Thyroid gland (tissue), 4 donors: ENCODE results near the gene MAGI1. TPM values are rescaled to one million over a fixed set of nuclear protein-coding genes. Genes with fewer than 3 reads are reported as not detected.

Source experiments
- DNase-seq, 2 donors: peaks; one replicate each; pipeline ENCODE4 v3.0.0-alpha.2; 2019
- H3K27ac ChIP-seq, 3 donors: fragments of 200-600 bp; sonication (generic); 1 replicate in 2 of 3; 2 replicates in 1 of 3; pipeline ENCODE4 v1.5.1; 2016 to 2019; ENCODE audit warnings: mild to moderate bottlenecking in 1 of 3, moderate library complexity in 1 of 3
- H3K27me3 ChIP-seq: fragments of 200-600 bp; sonication (generic); one replicate; pipeline ENCODE4 v1.5.1; 2019
- H3K36me3 ChIP-seq, 2 donors: fragments of 200-600 bp; sonication (generic); one replicate each; pipeline ENCODE4 v1.5.1; 2016 to 2019
- H3K4me1 ChIP-seq, 2 donors: fragments of 200-600 bp; sonication (generic); one replicate each; pipeline ENCODE4 v1.5.1; 2017 to 2019
- H3K4me3 ChIP-seq, 3 donors: fragments of 200-600 bp; sonication (generic); replicated peaks in 1 of 3; 1 replicate in 2 of 3; 2 replicates in 1 of 3; pipeline ENCODE4 v1.5.1; 2016; ENCODE audit warnings: mild to moderate bottlenecking in 1 of 3
- H3K9me3 ChIP-seq: fragments of 200-600 bp; sonication (generic); one replicate; pipeline ENCODE4 v1.5.1; 2017
- POLR2A ChIP-seq, 2 donors: fragments of 450-650 bp; IDR thresholded peaks; one replicate each; pipeline ENCODE4 v1.6.1; 2017; ENCODE audit warnings: antibody characterized with exemption in 2 of 2, mild to moderate bottlenecking in 2 of 2, moderate library complexity in 1 of 2
- WGBS, 2 donors: methylation state at CpG; one replicate each; pipeline ENCODE4 v1.1.5; 2017; 5-methylcytosine and 5-hydroxymethylcytosine counted together
- intact Hi-C: fragments of 100-400 bp; cut with DNase I; formaldehyde crosslinking; loops from one replicate; pipeline ENCODE4 v1.15.1; 2023
- total RNA-seq, 4 donors: library from RNA; depleted of rRNA; stranded (reverse); fragments of >200 nt; gene quantifications; one replicate each; pipeline ENCODE4 v1.2.3, GENCODE V29; 2016
- TF ChIP-seq, protein P1 (sequence below), 6 experiments: fragments of 200-600 bp in 3 of 6; fragments of 450-650 bp in 3 of 6; sonication (generic) in 3 of 6; IDR thresholded peaks; one replicate each; pipeline ENCODE4 v1.5.1; 2016 to 2019; ENCODE audit warnings: antibody characterized with exemption in 6 of 6, mild to moderate bottlenecking in 2 of 6, inconsistent platforms in 1 of 6, moderate library complexity in 1 of 6

MAGI1 gene
- total RNA-seq, 4 donors from 2014 or later = 60.5 to 123 (median 87.5) TPM

DNA sequence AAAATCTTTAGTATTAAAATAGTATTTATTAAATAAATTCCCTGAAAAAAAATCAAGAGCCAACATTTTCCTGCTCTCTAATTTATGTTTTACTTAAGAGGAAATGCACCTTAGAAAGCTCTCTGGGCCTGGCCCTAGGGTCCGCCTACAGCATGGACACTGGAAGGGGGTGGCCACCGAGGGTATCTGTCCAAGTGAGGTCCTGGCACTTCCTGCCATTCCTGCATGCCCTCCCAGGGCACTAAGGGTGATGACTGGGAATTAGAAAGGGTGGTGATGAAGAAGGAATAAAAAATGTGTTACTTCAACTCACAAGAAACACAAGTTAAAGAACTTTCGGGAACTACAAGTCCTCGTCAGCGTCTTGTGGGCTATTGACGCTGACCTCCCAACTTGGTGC, 92.8 kb downstream of the MAGI1 start:
- Histone ChIP-seq H3K36me3 (no peaks in the 10 kb centered on the region), H3K4me3 (no peak overlapping the region), H3K27me3 (no peaks in the 10 kb centered on the region), H3K27ac (peak overlapping the region; percentile 1 to 79 (median 41)), H3K4me1 (peaks cover 37 to 43% of the 10 kb centered on the region in 2 donors), H3K9me3 (no peaks in the 10 kb centered on the region)
- TF ChIP-seq POLR2A (IDR thresholded peaks at IDR 0.05) = no peak
- TF ChIP-seq, protein P1, sequence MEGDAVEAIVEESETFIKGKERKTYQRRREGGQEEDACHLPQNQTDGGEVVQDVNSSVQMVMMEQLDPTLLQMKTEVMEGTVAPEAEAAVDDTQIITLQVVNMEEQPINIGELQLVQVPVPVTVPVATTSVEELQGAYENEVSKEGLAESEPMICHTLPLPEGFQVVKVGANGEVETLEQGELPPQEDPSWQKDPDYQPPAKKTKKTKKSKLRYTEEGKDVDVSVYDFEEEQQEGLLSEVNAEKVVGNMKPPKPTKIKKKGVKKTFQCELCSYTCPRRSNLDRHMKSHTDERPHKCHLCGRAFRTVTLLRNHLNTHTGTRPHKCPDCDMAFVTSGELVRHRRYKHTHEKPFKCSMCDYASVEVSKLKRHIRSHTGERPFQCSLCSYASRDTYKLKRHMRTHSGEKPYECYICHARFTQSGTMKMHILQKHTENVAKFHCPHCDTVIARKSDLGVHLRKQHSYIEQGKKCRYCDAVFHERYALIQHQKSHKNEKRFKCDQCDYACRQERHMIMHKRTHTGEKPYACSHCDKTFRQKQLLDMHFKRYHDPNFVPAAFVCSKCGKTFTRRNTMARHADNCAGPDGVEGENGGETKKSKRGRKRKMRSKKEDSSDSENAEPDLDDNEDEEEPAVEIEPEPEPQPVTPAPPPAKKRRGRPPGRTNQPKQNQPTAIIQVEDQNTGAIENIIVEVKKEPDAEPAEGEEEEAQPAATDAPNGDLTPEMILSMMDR (IDR thresholded peaks at IDR 0.05) = no peak
- WGBS, 2 donors = 66 to 81% methylated on average over 6 of the region's 6 CpGs
- intact Hi-C loops = no loop called here
- no peak for DNase-seq

DNA sequence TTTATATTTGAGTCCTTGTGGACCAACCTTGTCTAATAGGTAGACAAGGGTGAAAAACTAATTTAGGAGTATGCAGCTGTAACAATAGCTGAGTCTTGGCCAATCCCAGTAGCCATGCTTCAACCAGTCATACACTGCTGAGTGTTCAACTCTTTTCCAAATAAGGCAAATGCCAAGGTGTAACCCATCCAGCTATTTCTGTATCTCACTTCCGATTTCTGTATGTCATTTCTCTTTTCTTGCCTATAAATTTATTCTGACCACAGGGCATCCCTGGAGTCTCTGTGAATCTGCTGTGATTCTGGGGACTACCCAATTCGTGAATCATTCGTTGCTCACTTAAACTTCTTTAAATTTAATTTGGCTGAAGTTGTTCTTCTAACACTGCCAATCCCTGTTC, 93.2 kb downstream of the MAGI1 start:
- Histone ChIP-seq H3K9me3 (no peaks in the 10 kb centered on the region), H3K27ac (peak overlapping the region; percentile 1 to 79 (median 41)), H3K36me3 (no peaks in the 10 kb centered on the region), H3K27me3 (no peaks in the 10 kb centered on the region), H3K4me3 (no peak overlapping the region), H3K4me1 (peaks cover 32 to 41% of the 10 kb centered on the region in 2 donors)
- no peak for DNase-seq
- WGBS, 2 donors = 88 to 93% methylated on average over 3 of the region's 3 CpGs
- TF ChIP-seq, protein P1 (IDR thresholded peaks at IDR 0.05) = no peak
- TF ChIP-seq POLR2A (IDR thresholded peaks at IDR 0.05) = no peak
- intact Hi-C loops = no loop called here

DNA sequence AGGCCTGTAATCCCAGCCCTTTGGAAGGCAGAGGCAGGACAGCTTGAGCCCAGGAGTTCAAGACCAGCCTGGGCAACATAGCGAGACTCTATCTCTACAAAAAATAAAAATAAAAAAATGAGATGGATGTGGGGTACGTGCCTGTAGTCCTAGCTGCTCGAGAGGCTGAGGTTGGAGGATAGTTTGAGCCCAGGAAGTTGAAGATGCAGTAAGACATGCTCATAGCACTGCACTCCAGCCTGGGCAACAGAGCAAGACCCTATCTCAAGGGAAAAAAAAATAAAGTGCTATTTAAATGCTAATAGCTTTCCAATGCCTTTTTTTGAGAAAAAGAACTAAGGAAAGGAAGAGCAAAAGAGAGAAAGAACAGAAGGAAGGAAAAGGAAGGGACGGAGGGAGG, 94.5 kb downstream of the MAGI1 start:
- intact Hi-C loops = no loop called here
- Histone ChIP-seq H3K36me3 (no peaks in the 10 kb centered on the region), H3K27me3 (no peaks in the 10 kb centered on the region), H3K4me3 (no peak overlapping the region), H3K27ac (no peak overlapping the region), H3K9me3 (no peaks in the 10 kb centered on the region), H3K4me1 (peaks cover 28 to 37% of the 10 kb centered on the region in 2 donors)
- WGBS, 2 donors = 90 to 94% methylated on average over 4 of the region's 4 CpGs
- no peak for DNase-seq
- no peak for TF ChIP-seq POLR2A (IDR thresholded peaks at IDR 0.05)
- TF ChIP-seq, protein P1 (IDR thresholded peaks at IDR 0.05) = no peak

DNA sequence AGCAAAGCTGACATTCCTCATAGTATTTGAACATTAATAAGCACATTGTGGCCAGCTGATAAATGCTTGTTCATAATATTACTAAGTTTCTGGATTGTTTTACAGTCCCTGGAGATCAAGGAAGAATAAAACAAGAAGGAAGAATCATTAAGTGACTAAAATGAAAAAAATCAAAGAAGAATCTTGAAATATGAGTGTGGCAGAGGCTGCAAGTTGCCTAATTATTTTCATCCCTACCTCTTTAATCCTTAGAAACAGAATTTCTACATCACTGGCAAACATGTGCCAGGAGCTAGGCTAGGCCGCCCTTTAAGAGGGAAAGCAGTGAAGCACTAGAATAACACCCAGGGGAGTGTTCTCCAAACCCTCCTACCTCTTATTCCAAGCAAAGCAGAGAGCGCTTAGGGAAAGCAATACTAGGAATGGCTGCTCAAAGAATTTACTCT, 98.9 kb downstream of the MAGI1 start:
- 29 to 30% methylated on average over 2 of the region's 2 CpGs for WGBS, 2 donors
- H3K4me3 ChIP-seq = no peak overlapping the region
- H3K27ac ChIP-seq = peak overlapping the region in 2 of 3 donors; percentile 7 to 30

DNA sequence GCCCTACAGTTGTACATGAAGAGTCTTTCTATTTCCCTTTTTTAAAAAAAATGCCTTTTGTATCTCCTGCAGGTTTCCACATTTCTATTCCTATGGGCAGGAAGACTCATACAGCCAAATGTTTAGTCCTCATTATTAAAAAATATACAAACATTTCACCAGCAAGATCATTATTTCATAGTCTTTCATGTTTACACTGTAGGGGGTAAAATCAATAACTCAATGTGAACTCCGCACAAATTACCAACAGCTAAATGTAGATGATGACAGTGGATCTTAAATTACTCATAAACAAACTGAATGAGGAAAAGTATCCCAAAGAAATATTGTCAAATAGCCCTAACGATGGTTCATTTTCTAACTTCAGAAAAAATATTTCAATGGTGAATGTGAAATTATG, 99.5 kb downstream of the MAGI1 start:
- Histone ChIP-seq H3K36me3 (no peaks in the 10 kb centered on the region), H3K27ac (peak overlapping the region in 1 of 3 donors; percentile 30), H3K4me3 (no peak overlapping the region), H3K27me3 (no peaks in the 10 kb centered on the region), H3K9me3 (no peaks in the 10 kb centered on the region), H3K4me1 (peaks cover 17 to 30% of the 10 kb centered on the region in 2 donors)
- intact Hi-C loops = no loop called here
- no peak for TF ChIP-seq POLR2A (IDR thresholded peaks at IDR 0.05)
- DNase-seq = no peak
- WGBS, 2 donors = 93 to 97% methylated on average over 2 of the region's 2 CpGs

More for the DNA sequence above, 98.9 kb downstream of the MAGI1 start:
- H3K27me3 ChIP-seq = no peaks in the 10 kb centered on the region
- no peaks in the 10 kb centered on the region for H3K36me3 ChIP-seq
- DNase-seq = peak; percentile 66 to 67
- H3K9me3 ChIP-seq = no peaks in the 10 kb centered on the region
- intact Hi-C loops = no loop called here
- TF ChIP-seq, protein P1 (IDR thresholded peaks at IDR 0.05) = no peak
- TF ChIP-seq POLR2A (IDR thresholded peaks at IDR 0.05) = peak in 1 of 2 donors; percentile 25
- peaks cover 17 to 30% of the 10 kb centered on the region in 2 donors for H3K4me1 ChIP-seq
